ENCODE measurements around the gene ANKMY1.

ANKMY1 gene

DNA sequence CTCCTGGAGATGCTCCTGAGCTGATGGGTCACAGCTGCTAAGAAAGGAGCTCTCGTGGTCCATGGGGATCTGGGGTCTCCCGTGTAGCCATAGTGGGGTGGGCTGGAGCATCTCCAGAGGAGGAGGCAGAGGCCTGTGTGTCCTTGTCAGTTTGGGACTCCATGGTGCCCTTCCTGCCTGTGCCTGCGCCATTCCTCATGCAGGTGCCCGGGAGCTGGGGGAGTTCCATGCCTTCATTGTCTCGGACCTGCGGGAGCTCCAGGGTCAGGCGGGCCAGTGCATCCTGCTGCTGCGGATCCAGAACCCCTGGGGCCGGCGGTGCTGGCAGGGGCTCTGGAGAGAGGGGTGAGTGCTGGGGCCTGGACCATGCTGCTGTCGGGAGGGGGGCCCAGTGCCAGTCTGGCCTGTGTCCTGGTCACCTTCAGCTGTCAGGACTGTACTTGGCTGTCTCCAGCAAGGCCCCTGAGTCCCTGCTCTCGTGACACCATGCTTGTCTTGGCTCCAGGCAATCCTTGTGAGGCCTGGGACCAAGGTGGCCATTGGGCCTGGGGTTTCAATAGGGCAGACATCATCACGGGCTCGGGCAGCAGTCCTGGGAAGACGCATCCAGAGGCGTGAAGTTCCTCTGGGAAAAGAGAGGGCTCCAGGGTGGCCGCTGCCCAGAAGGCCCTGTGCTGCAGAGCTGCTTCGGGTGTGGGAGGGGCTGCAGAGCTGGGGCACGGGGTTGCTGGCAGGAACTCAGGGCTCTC, 36.1 kb upstream of the ANKMY1 start:
- TF ChIP-seq, protein P1, sequence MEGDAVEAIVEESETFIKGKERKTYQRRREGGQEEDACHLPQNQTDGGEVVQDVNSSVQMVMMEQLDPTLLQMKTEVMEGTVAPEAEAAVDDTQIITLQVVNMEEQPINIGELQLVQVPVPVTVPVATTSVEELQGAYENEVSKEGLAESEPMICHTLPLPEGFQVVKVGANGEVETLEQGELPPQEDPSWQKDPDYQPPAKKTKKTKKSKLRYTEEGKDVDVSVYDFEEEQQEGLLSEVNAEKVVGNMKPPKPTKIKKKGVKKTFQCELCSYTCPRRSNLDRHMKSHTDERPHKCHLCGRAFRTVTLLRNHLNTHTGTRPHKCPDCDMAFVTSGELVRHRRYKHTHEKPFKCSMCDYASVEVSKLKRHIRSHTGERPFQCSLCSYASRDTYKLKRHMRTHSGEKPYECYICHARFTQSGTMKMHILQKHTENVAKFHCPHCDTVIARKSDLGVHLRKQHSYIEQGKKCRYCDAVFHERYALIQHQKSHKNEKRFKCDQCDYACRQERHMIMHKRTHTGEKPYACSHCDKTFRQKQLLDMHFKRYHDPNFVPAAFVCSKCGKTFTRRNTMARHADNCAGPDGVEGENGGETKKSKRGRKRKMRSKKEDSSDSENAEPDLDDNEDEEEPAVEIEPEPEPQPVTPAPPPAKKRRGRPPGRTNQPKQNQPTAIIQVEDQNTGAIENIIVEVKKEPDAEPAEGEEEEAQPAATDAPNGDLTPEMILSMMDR (conservative IDR thresholded peaks at IDR 0.05; ENCODE audit: low read length): no peak
- no peak for DNase-seq (ENCODE audit: low read depth)
- H3K4me3 ChIP-seq (ENCODE audit: low read length): no peak overlapping the region

DNA sequence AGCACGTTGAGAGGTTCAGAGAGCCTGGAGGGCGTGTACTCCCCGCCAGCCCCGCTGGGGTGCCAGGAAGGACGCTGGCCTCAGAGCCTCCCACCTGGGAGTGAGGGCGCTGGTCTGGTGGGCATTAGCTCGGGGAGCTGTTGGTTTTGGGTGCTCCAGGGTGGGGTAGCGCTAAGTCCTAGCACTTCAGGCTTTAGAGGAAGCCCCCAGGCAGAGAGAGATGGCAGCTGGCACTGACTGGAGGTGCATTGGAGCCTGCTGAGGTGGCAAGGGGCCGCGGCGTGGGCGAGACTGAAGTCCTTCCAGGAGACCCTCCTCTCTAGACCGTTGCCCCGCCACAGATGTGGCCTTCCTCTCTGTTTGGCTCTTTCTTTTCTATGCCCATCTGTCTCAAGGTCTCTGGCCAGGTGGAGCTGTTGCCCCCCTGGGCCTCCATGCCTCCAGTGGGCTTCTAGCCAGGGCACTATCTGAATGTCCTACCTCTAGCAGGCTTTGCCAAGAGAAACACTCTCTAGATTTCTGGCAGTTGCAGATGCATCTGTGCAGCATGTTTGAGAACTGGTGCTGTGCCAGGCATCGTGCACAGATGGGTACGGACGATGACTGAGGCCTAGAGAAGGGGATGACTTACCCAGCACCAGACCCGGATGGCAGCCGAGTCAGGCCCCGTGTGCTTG, 35.4 kb upstream of the ANKMY1 start:
- DNase-seq (ENCODE audit: low read depth): no peak
- H3K4me3 ChIP-seq (ENCODE audit: low read length): no peak overlapping the region

DNA sequence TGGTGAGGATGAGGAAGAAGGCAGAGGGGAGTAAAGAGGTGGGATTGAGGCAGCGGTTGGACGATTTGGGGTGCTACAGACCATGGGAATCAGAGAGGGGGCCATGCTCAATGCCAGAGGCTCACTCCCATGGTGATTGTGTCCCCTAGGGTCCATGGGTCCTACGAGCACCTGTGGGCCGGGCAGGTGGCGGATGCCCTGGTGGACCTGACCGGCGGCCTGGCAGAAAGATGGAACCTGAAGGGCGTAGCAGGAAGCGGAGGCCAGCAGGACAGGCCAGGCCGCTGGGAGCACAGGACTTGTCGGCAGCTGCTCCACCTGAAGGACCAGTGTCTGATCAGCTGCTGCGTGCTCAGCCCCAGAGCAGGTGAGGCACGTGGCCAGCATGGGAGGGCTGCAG, 34.0 kb upstream of the ANKMY1 start:
- H3K4me3 ChIP-seq (ENCODE audit: low read length): no peak overlapping the region
- DNase-seq (ENCODE audit: low read depth): no peak
- TF ChIP-seq, protein P1 (conservative IDR thresholded peaks at IDR 0.05; ENCODE audit: low read length): no peak

More for the DNA sequence above, 35.4 kb upstream of the ANKMY1 start:
- TF ChIP-seq, protein P1 (conservative IDR thresholded peaks at IDR 0.05; ENCODE audit: low read length): no peak

DNA sequence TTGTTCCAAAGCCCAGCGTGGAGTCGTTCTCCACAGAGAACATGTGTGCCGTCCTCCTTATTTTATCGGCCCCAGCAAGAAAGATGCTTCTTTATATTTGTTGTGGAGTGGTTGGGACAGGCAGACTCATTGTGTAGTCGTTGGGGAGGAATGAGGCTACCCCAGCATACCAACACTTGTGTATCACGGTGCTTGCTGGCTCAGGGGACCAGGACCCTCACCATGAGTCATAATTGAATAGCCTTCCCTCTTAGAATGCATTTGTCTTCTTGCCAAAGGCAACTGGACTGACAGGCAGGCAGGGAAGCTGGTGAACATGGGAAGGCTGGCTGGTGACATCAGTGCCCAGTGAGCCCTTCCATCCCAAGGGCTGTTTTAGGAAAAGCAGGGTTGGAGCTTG, 33.4 kb upstream of the ANKMY1 start:
- TF ChIP-seq, protein P1 (conservative IDR thresholded peaks at IDR 0.05; ENCODE audit: low read length): no peak
- no peak overlapping the region for H3K4me3 ChIP-seq (ENCODE audit: low read length)
- no peak for DNase-seq (ENCODE audit: low read depth)

DNA sequence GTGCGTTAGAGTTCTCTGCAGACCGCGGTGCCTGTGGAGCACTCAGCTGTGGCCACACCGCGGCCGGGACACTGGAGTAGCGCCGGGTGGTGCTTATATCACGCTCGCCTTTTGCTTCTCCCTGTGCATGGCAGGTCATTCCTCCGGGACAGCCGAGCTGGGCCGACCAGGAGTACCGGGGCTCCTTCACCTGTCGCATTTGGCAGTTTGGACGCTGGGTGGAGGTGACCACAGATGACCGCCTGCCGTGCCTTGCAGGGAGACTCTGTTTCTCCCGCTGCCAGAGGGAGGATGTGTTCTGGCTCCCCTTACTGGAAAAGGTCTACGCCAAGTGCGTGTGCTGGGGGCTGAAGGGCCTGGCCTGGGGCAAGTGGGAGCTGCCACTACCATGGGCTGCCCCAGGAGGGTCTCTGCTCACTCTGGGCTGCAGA, 32.9 kb upstream of the ANKMY1 start:
- DNase-seq (ENCODE audit: low read depth): no peak

DNA sequence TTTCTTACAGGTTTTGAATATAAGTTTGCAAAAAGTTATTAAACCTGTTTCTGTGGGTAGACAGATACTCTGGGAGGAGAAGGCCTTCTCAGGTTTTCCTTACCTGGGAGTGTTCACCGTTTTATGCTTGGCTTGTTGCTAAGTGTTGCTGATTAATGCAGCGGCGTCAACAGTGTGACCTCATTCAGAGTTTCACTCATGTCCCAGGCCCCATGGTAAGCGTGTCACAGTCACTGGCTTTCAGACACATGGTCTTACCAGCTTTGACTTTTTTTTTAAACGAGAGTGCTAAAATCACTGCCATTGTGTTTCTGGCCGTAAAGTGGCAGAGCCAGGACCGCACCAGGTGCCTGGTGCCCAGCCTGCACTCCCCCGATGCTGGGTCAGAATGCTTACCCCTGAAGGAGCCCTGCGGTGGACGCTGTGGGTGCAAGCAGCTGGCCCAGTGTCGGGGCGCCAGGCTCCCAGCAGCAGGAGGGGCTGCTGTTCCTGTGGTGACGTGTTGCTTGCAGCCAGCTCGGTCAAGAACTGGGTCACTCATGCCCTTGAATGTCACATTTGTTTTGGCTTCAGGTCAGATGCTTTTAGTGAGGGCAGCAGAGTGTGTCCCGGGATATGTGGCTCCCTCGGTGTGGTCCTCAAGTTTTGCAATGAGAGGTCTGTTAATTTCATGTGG, 32.2 kb upstream of the ANKMY1 start:
- H3K4me3 ChIP-seq (ENCODE audit: low read length): no peak overlapping the region
- no peak for DNase-seq (ENCODE audit: low read depth)
- TF ChIP-seq, protein P1 (conservative IDR thresholded peaks at IDR 0.05; ENCODE audit: low read length): no peak

More for the DNA sequence above, 32.9 kb upstream of the ANKMY1 start:
- no peak overlapping the region for H3K4me3 ChIP-seq (ENCODE audit: low read length)
- TF ChIP-seq, protein P1 (conservative IDR thresholded peaks at IDR 0.05; ENCODE audit: low read length): no peak
